Mesodermal cell (in vitro differentiated cells): ENCODE measurements around the gene SYNE2.

Experiments used
- H3K27ac ChIP-seq: 2 replicates; pipeline ENCODE4 v1.7.0; 2013; ENCODE audit warnings: mild to moderate bottlenecking, low read depth, low read length, moderate library complexity; ENCODE audit not compliant: severe bottlenecking
- H3K36me3 ChIP-seq: 2 replicates; pipeline ENCODE4 v1.7.1; 2013; ENCODE audit warnings: mild to moderate bottlenecking, low read length, moderate library complexity; ENCODE audit not compliant: control insufficient read depth, insufficient read depth
- H3K4me1 ChIP-seq: one replicate; pipeline ENCODE4 v1.7.1; 2013; ENCODE audit warnings: mild to moderate bottlenecking, low read length; ENCODE audit not compliant: insufficient read depth, control insufficient read depth, poor library complexity, severe bottlenecking
- H3K4me3 ChIP-seq: 2 replicates; pipeline ENCODE4 v1.7.0; 2013; ENCODE audit warnings: low read length, control low read depth, mild to moderate bottlenecking; ENCODE audit not compliant: insufficient read depth, poor library complexity, severe bottlenecking; ENCODE audit errors: extremely low read depth
- H3K9me3 ChIP-seq: 2 replicates; pipeline ENCODE4 v1.7.1; 2013; ENCODE audit warnings: mild to moderate bottlenecking, low read length, moderate library complexity; ENCODE audit not compliant: control insufficient read depth
- WGBS, 2 experiments: methylation state at CpG; one replicate each; pipeline ENCODE4 v1.1.5; 2013; ENCODE audit warnings: missing lambda C conversion rate in 2 of 2; ENCODE audit not compliant: insufficient coverage in 2 of 2; 5-methylcytosine and 5-hydroxymethylcytosine counted together

Gene SYNE2

GRCh38 chr14:63910583-63911363, 58.0 kb downstream of the SYNE2 start:
- WGBS, 2 experiments = 83 to 96% methylated on average over 4 of the region's 7 CpGs
- H3K36me3 ChIP-seq = no peaks in the 10 kb centered on the region
- H3K9me3 ChIP-seq = no peaks in the 10 kb centered on the region
- no peak overlapping the region for H3K27ac ChIP-seq
- no peaks in the 10 kb centered on the region for H3K4me1 ChIP-seq
- no peak overlapping the region for H3K4me3 ChIP-seq

GRCh38 chr14:63911404-63911803, 58.6 kb downstream of the SYNE2 start:
- no peaks in the 10 kb centered on the region for H3K9me3 ChIP-seq
- no peak overlapping the region for H3K27ac ChIP-seq
- no peaks in the 10 kb centered on the region for H3K36me3 ChIP-seq
- no CpG with 5 or more reads among the region's 1 CpG for WGBS, 2 experiments
- H3K4me3 ChIP-seq = no peak overlapping the region
- H3K4me1 ChIP-seq = no peaks in the 10 kb centered on the region

GRCh38 chr14:63912286-63912685, 59.5 kb downstream of the SYNE2 start:
- WGBS, 2 experiments = 100% methylated on average over 1 of the region's 1 CpG; no CpG with 5 or more reads in 1 of the 2 experiments
- H3K9me3 ChIP-seq = no peaks in the 10 kb centered on the region
- no peaks in the 10 kb centered on the region for H3K36me3 ChIP-seq
- H3K4me1 ChIP-seq = no peaks in the 10 kb centered on the region
- no peak overlapping the region for H3K4me3 ChIP-seq
- no peak overlapping the region for H3K27ac ChIP-seq

- 94 to 99% methylated on average over 9 to 10 of the region's 11 CpGs for WGBS, 2 experiments
- no peaks in the 10 kb centered on the region for H3K9me3 ChIP-seq
- H3K36me3 ChIP-seq = no peaks in the 10 kb centered on the region
- H3K4me1 ChIP-seq = no peaks in the 10 kb centered on the region
- no peak overlapping the region for H3K4me3 ChIP-seq
- no peak overlapping the region for H3K27ac ChIP-seq
Observed at GRCh38 chr14:63918411-63918810, 65.6 kb downstream of the SYNE2 start.

GRCh38 chr14:63922696-63923421, 70.1 kb downstream of the SYNE2 start:
- H3K36me3 ChIP-seq = no peaks in the 10 kb centered on the region
- H3K9me3 ChIP-seq = no peaks in the 10 kb centered on the region
- no peak overlapping the region for H3K4me3 ChIP-seq
- 93 to 100% methylated on average over 2 to 3 of the region's 5 CpGs for WGBS, 2 experiments
- no peak overlapping the region for H3K27ac ChIP-seq
- no peaks in the 10 kb centered on the region for H3K4me1 ChIP-seq

DNA sequence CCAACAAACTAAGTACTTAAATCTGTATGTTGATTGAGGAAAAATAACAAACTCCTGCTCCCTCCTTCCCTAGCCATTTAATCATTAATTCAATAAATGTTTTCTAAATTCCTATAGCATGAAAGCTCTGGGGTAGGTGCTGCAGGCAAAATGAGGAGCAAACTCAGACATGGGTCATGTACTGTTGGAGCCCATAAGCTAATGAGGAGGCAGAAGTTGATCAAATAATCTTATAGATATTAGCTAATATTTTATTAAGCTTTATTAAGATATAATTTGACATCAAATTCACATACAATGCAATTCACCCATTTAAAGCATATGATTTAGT, 70.6 kb downstream of the SYNE2 start:
- Histone ChIP-seq H3K4me3 (no peak overlapping the region), H3K36me3 (no peaks in the 10 kb centered on the region), H3K4me1 (no peaks in the 10 kb centered on the region), H3K9me3 (no peaks in the 10 kb centered on the region), H3K27ac (no peak overlapping the region)

GRCh38 chr14:63924375-63924774, 71.6 kb downstream of the SYNE2 start:
- Histone ChIP-seq H3K4me3 (no peak overlapping the region), H3K9me3 (no peaks in the 10 kb centered on the region), H3K27ac (no peak overlapping the region), H3K36me3 (no peaks in the 10 kb centered on the region), H3K4me1 (no peaks in the 10 kb centered on the region)

- Histone ChIP-seq H3K27ac (no peak overlapping the region), H3K36me3 (no peaks in the 10 kb centered on the region), H3K9me3 (no peaks in the 10 kb centered on the region), H3K4me1 (no peaks in the 10 kb centered on the region), H3K4me3 (no peak overlapping the region)
- 93 to 100% methylated on average over 1 of the region's 2 CpGs for WGBS, 2 experiments
Observed at GRCh38 chr14:63926641-63927040, 73.8 kb downstream of the SYNE2 start.

DNA sequence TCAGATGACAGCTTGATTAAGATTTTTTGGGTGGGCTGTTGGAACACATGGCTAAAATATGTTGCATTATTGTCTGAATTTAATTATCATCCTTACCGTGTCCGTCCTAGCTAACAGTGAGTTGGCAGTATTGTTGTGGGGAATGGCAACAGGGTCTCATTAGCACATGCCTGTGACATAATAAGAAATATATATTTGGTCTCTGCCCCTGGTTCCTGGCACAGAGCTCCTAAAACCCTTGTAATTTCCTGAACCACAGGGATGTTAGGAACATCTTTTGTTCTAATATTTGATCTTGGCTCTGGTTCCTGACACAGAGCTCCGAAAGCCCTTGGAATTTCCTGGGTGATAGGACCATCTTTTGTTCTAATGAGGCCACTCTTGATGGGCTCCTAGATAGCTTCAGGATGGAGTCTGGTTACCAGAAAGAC, 76.0 kb downstream of the SYNE2 start:
- 71 to 89% methylated on average over 1 of the region's 3 CpGs for WGBS, 2 experiments
- Histone ChIP-seq H3K9me3 (no peaks in the 10 kb centered on the region), H3K4me1 (no peaks in the 10 kb centered on the region), H3K36me3 (no peaks in the 10 kb centered on the region), H3K27ac (no peak overlapping the region), H3K4me3 (no peak overlapping the region)

GRCh38 chr14:63933110-63933509, 80.3 kb downstream of the SYNE2 start:
- Histone ChIP-seq H3K4me3 (no peak overlapping the region), H3K4me1 (no peaks in the 10 kb centered on the region), H3K9me3 (no peaks in the 10 kb centered on the region), H3K27ac (no peak overlapping the region), H3K36me3 (no peaks in the 10 kb centered on the region)
- 88 to 93% methylated on average over 1 to 2 of the region's 3 CpGs for WGBS, 2 experiments

GRCh38 chr14:63933711-63934110, 80.9 kb downstream of the SYNE2 start:
- Histone ChIP-seq H3K4me3 (no peak overlapping the region), H3K9me3 (no peaks in the 10 kb centered on the region), H3K27ac (no peak overlapping the region), H3K36me3 (no peaks in the 10 kb centered on the region), H3K4me1 (no peaks in the 10 kb centered on the region)
- WGBS, 2 experiments = 63% methylated on average over 2 of the region's 3 CpGs
